NCI-H1436 treated with DMSO at 0.1 percent for 48 hours (cell line): ENCODE results near the gene C15orf39.
"Not testable (repeated sequence)": the region's sequence is repeated elsewhere in the genome, so short reads cannot be mapped to it uniquely, and the experiment has no call there.

Experiments used
- DNase-seq: peaks from one replicate; lab custom pipeline; 2025; lab: John Stamatoyannopoulos, UW

Gene C15orf39

DNA sequence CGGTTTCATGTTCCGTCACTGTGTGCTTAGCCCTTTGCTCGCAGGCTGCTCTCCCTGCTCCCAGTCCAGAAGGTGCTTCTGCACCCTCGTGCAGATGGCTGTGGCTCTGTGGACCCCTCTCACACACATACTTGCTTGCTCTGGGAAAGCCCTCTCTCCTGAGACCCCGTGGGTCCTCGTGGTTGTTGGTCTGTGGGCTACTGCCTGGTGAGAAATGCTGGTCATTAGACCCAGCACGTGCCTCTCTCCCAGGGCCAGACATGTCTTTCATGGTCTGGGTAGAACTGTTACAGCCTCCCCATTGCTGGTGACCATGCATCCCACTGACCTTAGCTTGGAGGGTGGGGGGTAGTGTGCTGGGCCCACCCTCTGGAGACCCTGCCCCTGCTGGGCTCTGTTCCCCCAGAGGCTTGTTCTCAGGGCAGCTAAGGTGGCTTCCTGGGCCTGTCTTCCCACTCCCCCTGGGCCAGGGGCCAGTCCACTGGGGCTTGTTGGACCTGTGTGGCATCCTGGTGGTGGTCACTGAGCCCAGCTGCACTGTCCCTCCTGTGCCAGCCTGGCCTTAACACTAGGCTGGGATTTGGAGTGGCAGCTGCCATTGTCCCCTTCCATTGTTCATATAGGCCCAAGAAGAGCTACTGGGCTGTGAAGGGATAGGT lies 10.6 kb downstream of the C15orf39 start:
- DNase-seq = no peak

GRCh38 chr15:75213212-75213767 lies 11.6 kb downstream of the C15orf39 start:
- DNase-seq = no peak

GRCh38 chr15:75213768-75214221 lies 12.1 kb downstream of the C15orf39 start:
- no peak for DNase-seq

DNA sequence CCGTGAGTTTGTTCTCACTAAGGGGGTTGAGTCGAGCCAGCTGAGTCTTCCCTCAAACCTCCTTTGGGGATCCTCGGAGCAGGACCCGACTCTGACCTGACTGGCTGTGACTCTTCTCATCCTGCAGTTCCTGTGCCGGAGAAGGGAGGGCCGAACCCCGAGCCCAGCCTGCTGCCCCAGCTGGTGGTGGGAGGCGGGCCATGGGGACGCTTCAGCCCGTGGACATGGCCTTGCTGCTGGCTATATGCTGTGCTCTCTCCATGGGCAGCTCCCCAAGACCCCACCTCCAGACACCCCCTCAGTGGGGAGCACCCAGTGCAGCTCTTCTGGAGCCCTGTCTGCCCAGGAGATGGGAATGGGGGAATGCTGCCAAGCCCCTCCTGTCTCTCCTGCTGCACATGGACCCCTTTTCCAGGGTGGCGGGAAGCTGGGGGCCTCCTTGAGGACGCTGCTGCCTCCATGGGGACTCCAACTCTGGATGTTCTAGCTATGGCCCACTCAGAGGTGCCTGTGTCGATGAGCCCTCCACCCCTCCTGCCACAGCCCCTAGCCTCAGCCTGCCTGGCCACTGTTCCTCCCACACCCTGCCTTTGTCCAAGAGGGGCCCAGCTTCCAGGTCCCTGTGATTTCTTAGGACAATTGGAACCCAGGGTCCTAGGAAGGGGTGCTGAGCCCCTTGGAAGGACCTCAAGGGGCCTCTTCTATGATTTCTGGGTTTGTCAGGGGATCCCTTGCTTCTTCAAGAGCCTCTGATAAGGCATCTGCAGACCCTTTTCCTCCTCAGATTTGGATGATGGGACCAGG lies 12.8 kb downstream of the C15orf39 start:
- no peak for DNase-seq

DNA sequence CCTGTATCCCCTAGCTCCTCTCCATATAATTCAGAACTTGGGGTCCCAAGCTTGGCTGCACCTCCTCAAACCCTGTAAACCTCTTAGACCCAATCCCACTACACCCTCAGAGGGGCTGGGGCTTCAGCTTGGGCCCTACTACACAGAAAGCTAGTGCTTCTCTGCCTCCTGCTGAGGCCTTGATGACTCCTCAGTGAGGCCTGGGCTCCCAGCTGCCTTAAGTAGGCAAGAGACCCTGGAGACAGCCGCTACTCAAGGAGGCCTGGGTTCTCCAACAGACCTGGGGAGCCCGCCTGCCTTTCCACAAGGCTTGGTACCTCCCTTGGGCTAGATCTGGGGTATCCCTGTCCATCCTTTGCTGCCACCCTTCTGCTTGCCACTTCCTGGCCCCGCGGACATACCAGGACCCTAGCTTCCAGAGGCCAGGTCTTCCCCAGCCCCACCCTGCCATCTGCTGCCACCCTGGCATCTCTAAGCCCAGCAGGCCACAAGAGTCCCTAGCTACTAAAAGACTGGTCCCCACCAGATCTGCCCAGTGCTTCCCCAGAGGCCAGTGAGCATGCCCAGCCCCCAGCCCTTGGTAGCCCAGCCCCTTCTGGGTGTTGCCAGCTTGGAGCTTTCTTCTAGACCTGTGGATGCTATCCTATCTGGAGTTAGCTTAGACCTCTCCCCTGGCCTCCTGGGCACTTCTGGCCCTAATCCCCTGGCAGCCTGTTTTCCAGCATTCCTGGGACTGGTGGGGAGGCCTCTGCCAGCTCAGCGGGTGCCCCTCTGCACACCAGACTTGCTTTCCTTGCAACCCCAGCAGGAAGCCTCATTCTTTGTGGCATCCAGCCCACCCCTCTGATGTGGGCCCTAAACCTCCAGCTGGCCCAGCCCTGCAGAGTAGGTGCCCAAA lies 13.7 kb downstream of the C15orf39 start:
- no peak for DNase-seq

GRCh38 chr15:75217012-75217411 lies 15.3 kb downstream of the C15orf39 start:
- DNase-seq = no peak

- DNase-seq = not testable (repeated sequence)
Measured at GRCh38 chr15:75217574-75217973, 15.9 kb downstream of the C15orf39 start.

GRCh38 chr15:75219507-75219929 lies 17.8 kb downstream of the C15orf39 start:
- not testable (repeated sequence) for DNase-seq

GRCh38 chr15:75223688-75224087 lies 22.0 kb downstream of the C15orf39 start:
- DNase-seq = no peak

GRCh38 chr15:75224281-75224680 lies 22.6 kb downstream of the C15orf39 start:
- DNase-seq = no peak

DNA sequence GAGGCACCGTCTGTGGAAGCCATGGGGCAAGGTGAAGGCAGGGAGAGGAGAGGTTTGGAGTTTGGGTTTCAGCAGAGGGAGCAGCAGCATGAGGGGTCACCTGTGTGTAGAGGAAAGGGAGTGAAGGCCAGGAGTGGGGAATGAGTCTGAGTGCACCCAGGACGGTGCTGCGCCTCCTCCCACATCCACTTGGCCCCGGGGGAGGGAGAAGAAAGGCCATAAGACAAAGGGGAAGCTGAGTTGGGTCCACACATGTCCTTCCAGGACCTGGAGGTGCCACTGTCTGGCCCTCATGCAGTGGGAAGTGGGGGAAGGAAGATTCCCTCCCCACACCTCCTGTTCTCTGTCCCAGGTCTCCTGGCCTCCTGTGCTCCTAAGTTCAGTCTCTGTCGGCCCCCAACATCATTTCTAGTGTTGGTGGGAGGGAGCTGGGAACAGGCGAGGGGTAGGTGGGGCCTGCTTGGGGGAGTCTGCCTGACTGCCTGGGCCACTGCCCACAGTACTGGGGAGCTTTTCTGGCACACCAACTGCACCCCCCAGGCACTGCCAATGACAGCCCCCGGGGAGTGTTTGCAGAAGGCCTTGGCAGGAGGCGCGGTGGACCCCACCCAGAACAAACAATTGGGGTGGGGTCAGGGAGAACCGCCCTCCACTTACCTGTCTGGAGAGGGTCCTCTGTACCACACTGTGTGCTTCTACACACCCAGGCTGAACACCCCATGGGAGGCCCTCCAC lies 23.6 kb downstream of the C15orf39 start:
- DNase-seq = not testable (repeated sequence)

DNA sequence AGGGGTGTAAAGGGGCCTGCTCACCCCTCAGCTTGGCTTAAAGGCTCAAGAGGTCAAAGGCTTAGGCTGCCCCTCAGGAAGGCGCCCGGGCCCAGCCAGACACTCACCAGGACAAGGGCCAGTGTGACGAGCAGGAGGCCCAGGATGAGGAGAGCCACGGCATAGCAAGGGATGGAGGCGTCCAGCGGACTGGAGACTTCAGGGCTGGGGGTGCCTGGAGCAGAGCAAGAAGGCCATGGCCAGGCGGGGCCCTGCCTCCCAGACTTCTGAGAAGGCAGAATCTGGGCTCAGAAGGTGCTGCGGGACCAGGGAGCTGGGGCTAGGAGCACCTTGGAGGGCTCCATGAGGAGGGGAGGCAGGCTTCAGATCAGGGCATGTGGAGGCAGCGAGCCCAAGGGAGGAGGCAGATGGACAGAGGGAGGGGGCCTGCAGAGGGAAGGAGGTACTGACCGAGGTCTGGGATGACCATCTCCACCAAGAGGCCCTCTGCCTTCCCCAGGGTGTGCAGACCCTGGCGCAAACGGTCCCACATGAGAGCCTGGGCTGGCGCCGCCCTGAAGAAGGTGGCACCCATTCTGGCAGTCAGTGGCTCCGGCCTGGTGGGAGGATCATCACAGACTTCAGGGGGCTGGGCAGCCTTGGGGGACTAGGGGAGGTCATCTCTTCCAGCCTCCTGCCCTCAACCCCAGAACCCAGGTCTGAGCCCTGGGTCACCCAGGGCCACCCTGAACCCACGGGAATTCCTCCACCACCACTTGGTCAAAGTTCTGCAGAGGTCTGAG lies 24.5 kb downstream of the C15orf39 start:
- DNase-seq = no peak

- not testable (repeated sequence) for DNase-seq
Measured at GRCh38 chr15:75227112-75227511, 25.4 kb downstream of the C15orf39 start.

DNA sequence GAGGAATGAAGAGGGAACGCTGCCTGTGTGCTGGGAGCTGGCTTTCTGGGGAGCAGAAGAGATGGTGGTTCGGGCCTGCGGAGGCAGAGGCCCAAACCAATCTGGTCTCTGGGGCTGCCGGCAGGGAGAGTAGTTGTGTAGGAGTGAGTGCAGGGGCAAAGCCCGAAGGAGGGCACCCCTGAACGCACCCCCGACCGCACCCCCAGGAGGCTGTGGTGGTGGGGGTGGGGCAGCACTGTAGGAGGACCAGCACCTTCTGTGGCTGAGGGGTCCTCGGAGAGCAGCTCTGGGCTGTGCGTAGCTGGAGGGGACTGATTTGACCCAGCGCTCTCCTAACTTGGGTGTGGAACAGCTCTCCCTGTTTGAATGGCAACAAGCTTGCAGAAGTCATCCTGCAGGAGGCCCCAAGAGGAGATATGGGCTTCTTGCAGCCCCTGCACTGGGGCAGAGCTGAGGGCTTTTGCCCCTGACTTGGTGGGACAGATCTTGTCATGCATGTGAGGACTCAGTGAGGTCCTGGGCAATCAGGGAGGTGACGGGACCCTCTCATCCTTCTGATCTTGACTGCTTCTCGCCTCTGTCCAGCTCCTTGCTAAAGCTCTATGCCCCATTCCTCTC lies 26.1 kb downstream of the C15orf39 start:
- DNase-seq = no peak

DNA sequence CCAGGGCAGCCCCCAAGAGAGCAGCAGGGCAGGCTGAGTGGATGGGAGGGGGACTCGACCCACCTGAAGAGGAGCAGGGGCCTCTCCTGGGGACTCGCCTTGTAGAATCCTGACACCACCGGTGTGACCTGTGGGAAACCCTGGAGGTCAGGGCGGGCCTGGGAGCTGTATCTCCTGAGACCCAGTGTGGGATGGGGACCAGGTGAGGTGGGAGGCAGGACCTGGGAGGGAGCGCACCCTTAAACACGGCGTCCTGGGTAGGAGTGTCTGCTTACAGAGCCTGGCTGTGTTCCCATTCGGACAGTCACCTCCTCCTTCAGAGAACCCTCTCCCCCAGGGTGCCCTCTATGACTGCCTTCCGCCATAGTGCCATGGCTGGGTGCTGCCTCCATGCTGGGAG lies 27.1 kb downstream of the C15orf39 start:
- DNase-seq = no peak

DNA sequence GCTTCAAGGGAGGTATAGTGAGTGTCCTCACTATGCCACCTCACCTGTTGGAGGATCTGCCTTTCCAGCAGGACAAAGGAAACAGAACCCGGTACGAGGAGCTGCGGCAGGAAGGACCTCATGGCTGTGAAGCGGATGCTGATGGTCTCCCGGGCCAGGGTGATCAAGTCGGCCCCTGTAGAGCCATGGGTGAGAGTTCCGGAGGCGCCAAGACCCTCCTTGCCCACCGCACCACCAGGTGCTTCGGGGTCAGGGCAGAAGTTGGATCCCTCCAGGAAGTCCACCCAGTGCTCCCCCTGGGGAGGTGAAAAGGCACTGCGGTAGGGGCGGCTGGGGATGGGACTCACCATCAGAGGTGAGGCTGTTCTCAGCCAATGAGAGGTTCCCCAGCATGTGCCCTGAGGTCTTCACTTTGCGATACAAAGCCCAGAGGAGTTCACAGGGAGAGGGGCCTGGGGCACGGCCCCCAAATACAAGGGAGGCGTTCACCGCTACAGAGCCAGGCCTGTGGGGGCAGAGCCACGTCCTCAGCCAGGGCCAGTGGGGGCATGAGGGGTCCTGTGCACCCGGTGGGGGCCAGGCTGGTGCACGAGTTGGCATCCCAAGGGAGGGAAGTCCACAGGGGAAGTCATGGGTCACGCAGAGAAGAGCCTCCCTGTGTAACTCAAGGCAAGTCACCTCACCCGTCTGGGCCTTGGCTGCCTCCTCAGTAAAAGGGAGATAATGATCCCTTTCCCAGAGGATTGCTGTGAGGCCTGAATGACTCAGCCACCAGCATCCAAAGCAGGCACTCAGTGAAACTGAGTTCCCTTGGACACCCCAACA lies 27.7 kb downstream of the C15orf39 start:
- DNase-seq = no peak

- DNase-seq = no peak
Measured at GRCh38 chr15:75230016-75230343, 28.3 kb downstream of the C15orf39 start.

- DNase-seq = no peak
Measured at GRCh38 chr15:75230551-75231371, 29.1 kb downstream of the C15orf39 start.
